DMS53 treated with DMSO at 0.1 percent for 48 hours (cell line): Measurements from ENCODE around the gene NECTIN1.
A peak's percentile ranks its signal among the peaks of the same experiment; 100 is the strongest.

Experiments used
- DNase-seq: peaks from one replicate; lab custom pipeline; 2025; ENCODE audit not compliant: unreplicated experiment; lab: John Stamatoyannopoulos, UW

NECTIN1 gene, protein sequence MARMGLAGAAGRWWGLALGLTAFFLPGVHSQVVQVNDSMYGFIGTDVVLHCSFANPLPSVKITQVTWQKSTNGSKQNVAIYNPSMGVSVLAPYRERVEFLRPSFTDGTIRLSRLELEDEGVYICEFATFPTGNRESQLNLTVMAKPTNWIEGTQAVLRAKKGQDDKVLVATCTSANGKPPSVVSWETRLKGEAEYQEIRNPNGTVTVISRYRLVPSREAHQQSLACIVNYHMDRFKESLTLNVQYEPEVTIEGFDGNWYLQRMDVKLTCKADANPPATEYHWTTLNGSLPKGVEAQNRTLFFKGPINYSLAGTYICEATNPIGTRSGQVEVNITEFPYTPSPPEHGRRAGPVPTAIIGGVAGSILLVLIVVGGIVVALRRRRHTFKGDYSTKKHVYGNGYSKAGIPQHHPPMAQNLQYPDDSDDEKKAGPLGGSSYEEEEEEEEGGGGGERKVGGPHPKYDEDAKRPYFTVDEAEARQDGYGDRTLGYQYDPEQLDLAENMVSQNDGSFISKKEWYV

DNA sequence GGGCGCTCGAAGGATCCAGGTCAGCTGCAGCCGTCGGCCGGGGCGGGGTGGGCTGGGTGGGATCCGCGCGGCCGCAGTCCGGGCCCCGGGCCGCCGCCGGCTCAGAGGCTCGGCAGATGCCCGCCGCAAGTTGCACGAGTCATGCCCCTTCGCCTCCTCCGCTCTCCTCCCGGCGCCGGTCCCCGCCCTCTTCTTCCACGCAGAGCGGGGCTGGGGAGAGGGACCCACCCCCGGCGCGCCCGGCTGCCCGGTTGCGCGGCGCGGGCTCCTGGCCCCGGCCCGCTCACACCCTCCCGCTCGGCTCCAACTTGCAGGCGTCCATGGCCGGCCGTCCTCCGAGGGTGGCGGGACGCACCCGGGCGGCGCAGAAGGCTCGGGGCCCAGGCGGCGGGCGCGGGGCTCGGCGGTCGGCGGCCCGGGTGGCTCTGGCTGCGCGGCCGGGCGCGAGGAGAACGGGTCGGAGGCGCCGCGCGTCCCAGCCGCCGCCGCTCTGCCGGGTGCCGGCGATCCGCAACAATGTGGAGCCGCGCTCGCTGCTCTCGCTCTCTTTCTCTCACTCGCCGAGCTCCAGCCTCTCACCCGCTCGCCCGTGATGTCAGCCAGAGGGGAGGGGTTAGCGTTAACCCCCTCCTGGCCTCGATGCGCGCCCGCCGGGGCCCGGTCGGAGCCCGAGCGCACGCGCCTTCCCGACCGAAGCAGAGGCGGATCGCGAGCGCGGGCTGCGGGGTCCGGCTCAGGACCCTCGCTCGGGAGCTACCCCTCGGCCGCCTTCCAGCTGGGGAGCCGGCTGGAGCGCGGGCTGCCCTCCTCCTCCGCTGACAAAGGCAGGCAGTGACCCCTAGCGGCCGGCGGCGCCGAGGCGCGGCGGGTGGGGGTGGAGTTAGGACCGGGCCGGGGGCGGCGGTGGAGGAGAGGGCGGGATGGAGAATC is at the start of gene NECTIN1:
Gene NECTIN1, minus strand, starts transcription at position 550 of the 930 bp plus-strand sequence. CDS start 647 bp downstream, outside the sequence.
- DNase-seq: peak; percentile 70

DNA sequence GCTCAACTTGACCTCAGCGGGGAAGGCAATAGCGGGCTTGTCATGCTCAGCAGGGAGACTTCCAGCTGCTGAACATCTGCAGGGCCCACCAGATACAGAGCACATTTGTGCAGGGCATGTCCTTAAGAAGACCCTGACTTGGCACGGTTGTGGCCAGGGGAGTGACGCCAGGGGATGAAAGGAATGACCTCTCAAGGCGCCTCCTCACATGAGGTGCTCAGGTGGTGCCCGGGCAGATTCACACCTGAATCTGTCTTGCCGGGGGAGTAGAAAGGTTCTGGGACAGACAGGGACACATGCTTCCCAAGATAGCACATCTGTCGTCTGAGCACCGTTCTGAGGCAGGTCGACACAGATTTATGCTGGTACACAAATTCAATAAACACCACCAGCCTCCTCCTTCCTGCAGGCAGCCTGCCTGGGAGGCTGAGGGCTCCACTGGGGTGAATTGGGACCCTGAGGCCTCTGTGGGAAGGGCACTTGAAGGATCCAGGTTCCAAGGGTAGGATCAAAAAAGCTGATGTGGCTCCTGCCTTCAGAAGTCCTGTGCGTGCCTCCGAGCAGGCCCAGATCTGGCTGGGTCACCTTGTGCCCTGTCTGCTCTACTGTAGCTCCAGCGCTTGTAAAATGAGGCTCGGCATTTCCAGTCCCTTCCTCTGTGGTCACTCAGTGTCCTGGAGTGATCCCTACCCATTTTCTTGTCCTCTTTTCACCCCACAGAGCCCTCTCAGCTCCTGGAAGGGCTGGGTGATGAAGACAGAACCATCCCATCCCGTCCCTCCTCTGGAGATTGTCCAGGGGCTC is 49.6 kb upstream of the NECTIN1 start:
- DNase-seq: no peak

DNA sequence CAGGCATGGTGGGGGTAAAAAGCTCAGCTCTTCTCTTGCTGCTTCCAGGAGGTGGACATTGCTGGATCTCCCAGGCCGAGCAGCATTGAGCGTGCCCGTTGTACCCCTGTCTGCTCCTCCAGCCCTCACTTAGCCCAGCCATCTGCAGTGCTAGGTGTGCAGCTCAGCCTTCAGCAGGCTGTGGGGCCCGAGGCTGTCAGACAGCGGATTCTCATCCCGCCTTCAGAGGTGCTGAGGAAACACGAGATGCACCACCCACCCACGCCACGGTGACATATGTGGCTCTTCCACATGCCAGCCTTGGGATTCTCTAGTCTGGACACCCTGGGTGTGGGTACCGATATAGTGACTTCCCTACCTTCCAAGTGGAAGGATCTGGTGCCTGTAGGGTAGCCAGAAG is 48.9 kb upstream of the NECTIN1 start:
- no peak for DNase-seq

DNA sequence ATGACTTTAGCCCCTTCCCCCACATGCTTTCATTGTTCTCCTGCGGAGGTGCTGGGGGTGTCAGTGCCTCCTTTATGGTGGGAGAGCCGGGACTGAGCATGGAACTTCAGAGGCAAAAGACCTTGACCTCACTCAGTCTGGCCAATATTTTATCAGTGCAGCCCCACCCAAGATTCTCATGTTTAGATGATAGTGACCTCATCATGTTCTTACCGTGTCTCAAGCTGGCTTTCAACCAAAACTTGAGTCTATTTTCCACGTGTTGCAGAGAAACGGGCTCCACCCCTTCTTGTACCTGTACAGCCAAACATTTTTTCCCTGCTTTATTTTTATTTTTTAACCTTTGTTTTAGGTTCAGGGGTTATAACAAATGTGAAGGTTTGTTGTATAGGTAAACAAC is 47.7 kb upstream of the NECTIN1 start:
- no peak for DNase-seq

DNA sequence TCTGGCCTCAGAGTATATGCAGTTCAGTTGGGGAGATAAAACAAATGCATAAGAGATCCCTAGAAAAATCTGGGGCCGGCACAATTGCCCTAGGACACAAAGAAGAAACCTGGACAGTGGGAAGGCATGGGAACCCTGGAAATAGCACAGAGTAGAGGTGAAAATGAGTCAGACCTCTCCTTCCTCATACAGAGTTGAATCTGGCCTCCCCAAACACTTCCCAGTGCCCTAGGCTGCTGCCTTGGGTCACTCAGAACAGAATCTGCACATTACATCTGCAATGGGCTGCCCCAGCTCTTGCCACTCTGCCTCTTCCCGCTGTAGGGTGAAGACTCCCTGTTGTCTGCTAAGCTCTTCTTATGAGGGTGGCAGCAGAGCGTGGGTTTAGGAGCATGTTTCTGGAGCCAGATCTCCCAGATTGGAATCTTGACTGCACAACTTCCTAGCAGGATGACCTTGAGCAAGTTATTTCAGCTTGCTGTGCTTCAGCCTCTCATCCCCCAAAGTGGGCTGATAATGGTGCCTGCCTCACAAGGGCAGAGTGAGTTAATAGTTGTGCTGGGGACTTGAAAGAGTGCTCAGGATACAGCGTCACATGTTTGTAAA is 47.1 kb upstream of the NECTIN1 start:
- no peak for DNase-seq

DNA sequence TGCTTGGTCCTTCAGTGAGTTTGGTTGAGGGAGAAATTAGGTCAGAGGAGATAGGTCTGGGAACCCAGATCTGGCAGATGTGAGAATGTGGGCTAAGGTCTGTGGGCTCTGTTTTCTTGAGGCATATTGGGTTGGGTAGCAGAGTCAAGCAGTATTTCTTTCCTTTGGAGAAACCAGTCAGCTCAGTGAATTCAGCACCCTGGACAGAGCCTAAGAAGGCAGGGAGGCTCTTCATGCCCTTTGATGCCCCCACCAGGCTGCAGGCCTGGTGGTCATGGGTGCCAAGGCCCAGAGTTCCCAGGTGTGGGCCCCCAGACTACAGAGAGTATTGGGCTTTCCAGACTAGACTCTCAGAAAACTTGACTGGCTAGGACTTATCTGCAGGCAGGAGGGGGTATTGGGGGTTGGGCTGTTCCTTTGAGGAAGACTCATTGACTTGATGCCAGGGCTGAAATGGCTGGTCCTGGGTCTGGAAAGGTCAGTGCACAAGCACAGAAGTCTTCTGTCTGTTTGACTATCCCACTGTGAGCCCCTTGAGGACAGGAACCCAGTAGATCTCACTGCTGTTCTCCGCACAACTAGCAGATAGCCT is 45.3 kb upstream of the NECTIN1 start:
- no peak for DNase-seq

DNA sequence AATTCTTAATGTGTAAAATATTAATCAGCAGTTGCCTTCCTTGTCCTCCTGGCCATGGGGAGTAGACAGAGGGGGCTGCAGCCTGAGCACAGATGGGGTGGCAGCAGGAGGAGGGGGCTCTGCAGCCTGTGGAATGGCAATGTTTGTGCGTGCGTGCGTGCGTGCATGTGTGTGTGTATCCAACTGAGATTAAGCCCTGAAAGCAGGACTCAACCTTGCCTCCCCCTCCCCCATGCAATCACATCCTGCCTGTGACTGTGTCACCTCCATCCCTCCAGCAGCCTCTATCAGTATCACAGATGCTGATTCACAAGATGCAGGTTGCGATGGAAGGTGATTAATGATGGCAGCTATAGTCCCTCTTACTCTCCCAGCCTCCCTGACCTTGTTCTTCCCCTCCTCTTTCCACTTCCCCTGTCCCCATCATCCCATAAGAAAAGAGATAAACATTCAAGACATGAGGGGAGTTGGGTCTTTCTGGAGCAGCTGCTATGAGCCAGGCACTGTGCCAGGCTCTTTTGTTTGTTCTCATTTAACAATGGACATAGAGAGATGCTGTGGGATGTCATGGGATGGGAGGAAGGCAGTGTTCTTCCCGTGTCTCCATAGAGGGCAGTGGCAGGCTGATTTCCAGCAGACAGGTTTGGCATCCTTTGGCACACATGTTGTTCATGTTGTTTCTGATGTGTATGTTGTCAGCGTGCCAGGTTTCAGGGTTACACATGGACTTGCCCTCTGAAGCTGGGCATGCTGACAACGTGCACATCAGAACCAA is 43.8 kb upstream of the NECTIN1 start:
- no peak for DNase-seq

DNA sequence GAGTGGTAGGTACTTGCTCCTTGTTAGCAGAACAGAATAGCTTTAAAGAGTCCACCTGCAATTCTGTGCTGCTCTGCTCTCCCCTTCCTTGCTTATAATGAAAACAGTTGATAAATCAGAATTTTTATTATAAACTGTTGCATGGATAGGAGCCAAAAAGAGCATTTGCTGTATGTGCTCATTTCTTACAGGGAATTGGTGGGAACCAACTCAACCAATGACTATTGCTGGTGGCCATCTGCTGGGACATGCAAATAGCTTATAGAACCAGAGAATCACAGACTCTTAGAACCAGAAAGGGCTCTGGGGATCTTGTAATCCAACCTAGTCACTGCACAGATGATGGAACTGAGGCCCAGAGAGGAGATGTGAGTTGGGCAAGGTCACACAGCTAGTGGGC is 43.1 kb upstream of the NECTIN1 start:
- DNase-seq: no peak

DNA sequence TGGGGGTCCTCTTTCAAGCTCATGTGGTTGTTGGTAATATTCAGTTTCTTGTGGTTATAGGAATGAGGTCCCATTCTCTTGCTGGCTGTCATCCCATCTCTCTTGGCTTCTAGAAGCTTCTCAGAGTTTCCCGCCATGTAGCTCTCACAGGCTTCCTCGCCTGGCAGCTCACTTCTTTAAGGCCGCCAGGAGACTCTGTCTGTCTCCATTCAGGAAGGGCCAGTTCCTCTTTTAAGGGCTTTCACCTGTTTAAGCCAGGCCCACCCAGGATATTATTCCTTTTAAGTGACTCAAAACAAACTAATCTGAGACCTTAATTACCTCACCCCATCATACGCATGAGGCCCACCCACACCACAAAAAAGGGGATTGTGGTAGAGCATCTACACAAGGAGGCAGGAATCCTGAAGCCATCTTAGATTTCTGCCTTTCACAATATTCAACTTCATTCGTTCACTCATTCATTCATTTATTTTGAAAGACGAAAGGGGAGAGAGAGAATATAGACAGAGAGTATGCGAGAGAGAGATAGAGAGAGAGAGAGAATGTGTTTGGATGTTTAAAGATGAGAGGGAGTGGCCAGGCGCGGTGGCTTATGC is 42.3 kb upstream of the NECTIN1 start:
- no peak for DNase-seq

DNA sequence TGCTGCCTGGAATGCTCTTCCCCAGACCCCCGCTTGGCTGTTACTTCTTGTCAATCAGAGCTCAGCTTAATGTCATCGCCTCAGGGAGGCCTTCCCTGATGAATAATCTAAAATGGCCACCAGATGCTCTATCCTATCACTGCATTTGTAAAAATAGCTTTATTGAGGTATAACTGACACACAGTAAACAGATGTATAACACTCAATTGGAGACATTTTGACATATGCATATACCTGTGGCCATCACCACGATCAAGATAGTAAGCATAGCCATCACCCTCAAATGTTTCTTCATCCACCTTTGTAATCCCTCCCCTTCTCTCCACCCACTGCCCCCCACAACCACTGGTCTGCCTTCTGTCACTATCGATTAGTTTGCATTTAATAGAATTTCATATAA is 36.6 kb upstream of the NECTIN1 start:
- no peak for DNase-seq

DNA sequence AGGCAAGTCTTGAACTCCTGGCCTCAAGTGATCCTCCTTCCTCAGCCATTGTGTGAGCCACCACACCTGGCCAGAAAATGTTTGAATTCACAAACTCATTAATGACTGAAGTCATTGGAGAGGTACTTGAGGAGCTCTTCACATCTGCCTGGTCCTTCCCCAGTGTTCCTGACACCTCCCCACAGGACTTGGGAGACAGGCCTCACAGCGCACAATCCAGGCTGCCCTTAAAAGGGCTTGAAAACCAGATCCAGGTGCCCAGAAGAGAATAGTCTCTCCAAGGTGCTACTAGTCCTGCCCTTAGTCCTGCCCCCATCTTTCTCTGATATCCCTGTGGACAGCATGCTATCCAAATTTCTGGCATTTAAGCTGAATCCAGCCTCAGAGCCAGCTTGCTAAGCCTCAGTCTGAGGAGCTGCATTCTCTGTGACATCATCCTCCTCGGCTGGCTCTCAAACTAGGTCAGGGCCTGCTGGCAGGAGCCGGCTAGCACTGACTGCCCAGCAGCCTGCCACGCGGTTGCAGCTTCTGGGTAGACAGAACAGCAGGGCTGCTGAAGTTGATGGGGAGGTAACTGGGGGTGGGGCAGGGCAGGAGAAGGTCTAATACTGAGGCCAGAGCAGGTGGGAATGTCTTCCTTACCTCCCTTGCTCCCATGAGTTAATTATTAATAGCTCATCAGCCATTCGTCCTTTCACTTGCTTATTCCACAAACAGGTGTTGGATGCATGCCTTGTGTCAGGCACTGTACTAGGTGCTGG is 35.3 kb upstream of the NECTIN1 start:
- DNase-seq: peak; percentile 92

DNA sequence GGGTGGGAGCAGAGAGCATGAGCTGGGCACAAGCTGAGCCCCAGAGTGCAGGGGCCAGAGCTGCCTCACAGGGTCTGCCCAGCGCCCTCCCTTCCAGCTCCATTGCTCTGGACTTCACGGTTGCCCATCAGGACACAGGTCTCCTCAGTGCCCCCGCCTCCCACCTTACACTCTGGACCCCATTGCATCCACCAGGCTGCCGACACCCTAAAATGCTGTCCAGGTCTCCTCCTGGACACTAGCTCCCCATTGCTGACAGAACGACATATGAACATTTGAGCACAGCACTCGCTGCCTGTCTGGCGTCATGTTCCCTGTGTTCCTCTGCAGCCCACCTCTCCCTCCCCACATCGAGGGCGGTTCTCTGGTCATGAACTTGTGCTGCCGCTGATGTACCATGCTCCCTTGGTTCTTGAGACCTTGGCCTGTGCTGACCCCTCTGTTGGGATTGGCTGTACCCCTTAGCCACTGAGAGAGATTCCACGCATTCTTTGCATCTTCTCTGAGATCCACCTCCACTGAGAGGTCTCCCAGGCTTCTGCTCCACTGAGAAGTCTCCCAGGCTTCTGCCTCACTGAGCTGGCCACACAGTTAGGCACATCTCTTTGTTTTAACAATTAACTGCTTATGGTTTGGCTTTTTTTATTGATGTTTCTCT is 34.2 kb upstream of the NECTIN1 start:
- no peak for DNase-seq

DNA sequence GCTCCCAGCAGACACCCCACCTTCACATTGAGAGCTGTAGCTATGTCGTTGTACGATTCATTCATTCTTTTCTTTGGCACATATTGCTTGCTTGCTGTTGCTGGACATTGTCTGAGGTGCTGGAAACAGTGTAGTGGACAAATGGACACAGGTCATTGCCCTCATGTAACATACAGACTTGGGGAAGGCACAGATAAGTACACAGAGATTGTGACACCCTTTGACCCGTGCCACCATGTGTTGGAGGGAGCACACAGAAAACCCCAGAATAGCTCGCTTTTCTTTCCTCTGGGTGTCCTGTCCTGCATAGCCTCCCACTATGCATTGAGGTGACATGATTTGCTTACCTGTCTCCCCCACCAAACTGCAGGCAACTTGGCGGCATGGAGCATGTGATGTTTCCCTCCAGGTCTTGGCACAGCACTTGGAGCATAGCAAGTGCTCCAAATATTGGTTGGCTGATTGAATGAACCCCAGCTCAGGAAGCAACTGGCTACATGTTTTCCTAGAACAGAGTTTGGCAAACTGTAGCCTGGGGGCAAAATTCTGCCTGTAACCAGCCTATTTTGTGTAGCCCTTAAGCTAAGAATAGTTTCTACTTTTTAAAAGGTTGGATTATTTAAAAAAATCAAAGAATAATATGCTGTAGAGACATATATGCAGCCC is 30.9 kb upstream of the NECTIN1 start:
- no peak for DNase-seq

DNA sequence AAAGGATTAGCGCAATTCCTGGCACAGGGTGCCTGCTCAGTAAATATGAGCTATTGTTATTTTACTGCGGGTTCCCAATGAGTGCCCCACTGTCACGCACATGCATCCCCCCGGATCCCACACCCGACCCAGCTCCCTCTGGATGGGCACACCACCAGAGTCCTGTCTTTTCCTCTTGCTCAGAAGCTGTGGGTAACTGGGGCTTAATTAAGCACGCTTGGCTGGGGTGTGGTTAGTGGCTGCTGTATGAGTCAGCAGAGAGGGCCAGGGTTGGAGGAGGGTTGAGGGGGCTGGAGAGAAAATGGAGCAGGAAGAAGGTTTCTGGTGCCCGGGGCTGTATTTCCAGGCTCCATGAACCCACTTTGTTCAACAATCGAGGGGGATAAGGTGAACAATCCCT is 30.3 kb upstream of the NECTIN1 start:
- no peak for DNase-seq

DNA sequence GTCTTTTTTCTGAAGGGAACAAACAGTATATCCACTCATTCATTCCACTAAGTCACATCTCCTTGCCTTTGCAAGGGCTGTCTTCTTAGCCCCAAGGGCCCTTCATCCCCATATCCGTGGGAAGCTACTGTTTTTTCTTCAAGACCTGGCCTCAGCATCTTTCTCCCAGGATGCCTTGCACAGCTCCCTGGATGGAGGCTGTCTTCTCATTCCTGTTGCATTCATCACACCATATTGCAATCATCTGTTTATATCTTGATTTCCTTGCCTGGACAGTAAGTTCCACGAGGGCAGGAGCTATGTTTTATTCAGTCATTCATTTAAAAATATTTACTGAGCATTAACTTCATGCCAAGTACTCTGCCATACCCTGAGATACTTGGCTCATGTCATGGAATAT is 29.3 kb upstream of the NECTIN1 start:
- DNase-seq: no peak

DNA sequence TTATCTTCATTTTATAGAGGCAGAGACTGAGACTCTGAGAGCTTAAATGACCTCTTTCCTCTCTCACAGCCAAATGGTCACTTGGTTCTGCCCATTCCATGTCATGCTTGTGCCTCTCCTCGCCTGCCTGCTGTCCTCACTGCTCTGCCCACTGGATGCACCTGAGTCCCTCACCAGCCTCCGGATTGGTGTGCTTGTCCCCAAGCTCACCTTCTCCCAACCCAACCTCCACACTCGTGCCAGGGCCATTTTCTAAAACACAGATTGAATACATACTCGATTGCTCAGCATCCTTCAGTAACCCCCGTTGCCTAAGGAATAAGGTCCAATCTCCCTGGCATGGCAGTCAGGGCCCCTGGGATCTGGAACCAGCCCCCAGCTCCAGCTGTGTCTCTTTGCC is 28.4 kb upstream of the NECTIN1 start:
- DNase-seq: no peak

DNA sequence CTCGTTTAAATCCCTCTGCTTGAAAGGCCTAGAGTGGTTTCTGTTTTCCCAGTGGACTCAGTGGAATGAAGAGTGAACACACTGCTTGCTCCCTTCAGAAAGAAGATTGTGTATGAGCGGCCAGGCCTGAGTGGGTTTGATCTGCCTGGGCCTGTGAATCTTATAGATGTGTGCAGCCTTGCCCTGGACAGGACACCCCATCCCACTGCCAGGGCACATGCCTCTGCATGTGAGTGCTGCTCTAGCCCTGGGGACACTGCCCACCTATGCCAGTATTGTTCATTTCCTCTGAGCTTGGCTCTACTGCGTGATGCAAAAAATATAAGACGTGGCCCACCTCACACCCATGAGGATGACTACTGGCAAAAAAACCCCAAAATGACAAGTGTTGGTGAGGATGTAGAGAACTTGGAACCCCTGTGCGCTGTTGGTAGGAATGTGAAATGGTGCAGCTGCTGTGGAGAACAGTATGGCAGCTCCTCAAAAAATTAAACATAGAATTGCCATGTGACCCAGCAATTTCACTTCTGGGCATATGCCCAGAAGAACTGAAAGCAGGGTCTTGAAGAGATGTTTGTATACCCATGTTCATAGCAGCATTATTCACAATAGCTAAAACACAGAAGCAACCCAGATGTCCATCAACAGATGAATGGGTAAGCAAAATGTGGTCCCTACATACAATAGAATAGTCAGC is 27.3 kb upstream of the NECTIN1 start:
- no peak for DNase-seq
